Right lung (tissue), 5 donors: ENCODE measurements around the gene LNPEP. TPM values are rescaled to one million over a fixed set of nuclear protein-coding genes. Genes with fewer than 3 reads are reported as not detected.
A peak's percentile ranks its signal among the peaks of the same experiment; 100 is the strongest.

Source experiments
- DNase-seq, 2 donors: peaks; one replicate each; pipeline ENCODE4 v3.0.0-alpha.2; 2013
- polyA plus RNA-seq, 5 donors: library from polyadenylated mRNA; unstranded; fragments of 120-200 nt; gene quantifications; one replicate each; pipeline versions ENCODE4 v1.2.1 to v1.2.3, GENCODE V29; 2013; ENCODE audit warnings: inconsistent platforms in 1 of 5, low replicate concordance in 1 of 5; ENCODE audit not compliant: insufficient read length in 5 of 5, insufficient read depth in 1 of 5

The LNPEP gene
- polyA plus RNA-seq, 5 donors, result 14.7 to 29.2 (median 24.4) TPM

GRCh38 chr5:96957254-96958049 is 21.6 kb downstream of the LNPEP start:
- no peak for DNase-seq

DNA sequence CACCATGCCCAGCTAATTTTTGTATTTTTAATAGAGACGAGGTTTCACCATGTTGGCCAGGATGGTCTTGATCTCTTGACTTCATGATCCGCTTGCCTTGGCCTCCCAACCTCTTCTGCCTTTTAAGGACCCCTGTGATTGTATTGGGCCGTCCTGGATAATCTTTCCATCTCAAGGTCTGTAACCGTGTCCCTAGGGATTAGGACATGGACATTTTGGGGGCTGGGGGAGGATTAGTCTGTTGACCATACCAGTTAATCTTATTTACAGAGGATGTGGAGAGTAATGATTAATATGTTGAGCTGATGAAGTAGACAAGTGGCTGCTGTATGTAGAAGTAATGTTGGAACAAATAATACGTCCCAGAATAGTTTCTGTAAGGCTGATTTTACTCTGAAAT is 23.1 kb downstream of the LNPEP start:
- DNase-seq, result no peak

DNA sequence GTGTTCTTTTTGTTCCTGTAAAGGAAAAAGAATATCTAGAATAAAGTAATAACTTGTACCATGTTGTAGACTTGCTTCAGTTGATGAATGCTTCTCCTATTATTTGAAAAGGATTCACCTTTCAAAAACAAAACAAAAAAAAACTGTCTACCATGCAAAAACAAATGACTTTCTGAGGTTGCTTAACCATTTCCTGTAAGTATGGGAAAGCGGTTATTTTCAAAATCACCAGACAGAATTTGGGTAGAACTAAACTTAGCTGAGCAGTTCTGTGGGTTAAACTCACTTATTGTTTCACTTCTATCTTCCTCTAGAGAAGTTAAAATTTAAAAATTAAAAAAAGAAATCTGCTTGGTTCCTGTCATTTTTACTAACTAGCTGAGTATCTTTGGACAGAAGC is 25.2 kb downstream of the LNPEP start:
- DNase-seq, result no peak

- no peak for DNase-seq
These were observed 26.7 kb downstream of the LNPEP start for GRCh38 chr5:96962540-96962991.

DNA sequence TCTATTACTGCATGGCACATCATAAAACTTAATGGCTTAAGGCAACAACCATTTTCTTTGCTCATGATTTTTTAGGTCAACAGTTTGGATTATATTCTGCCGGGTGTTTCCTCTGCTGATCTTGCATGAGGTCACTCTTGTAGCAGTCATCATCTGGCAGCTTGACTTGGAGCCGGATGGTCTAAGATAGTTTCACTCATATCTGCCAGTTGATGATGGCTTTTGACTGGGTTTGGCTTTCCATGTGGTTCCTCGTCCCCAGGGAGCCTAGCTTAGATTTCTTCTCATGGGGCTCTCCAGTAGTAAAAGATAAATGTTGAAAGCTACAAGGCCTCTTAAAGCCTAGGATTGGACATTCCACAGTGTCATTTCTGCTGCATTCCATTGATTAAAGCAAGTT is 27.4 kb downstream of the LNPEP start:
- peak; percentile 29 to 32 for DNase-seq

- DNase-seq, result no peak
These were observed 30.9 kb downstream of the LNPEP start for GRCh38 chr5:96966801-96967200.

DNA sequence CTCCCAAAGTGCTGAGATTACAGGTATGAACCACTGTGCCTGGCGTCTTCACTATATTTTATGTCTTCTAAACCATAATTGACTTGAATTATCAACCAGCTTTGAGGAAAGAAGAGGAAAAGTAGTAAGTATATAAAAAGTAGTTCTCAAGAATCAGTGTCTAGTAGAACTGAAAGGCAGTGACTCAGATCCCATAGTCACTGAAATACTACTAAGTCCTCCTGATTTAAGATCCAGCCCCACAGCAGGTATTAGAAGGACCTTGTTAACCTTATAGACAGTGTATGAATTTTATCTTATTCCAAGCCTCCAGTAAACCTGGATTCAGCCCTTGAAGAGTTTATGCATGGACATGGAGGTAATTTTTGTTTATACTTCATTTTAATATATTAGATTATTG is 31.5 kb downstream of the LNPEP start:
- no peak for DNase-seq

DNA sequence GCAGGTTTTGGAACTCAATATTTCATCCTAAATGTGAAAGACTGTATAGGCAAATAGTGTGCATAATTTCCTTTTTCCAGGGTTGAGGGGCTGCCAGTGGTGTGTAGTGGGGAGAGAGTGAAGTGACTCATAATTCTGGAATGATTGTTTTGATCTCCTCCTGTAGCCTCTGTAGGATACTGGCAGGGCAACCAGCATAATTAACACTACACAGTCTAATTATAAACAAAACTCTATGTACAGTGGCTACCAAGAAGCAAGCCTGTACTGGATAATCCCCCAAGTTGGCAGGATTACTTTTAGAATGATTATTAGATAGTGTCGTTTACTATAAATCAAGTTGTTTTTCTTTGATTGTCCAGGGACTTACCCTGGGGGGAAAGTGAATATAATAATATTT is 32.2 kb downstream of the LNPEP start:
- DNase-seq, result no peak

GRCh38 chr5:96968614-96969013 is 32.7 kb downstream of the LNPEP start:
- DNase-seq, result no peak

- DNase-seq, result no peak
These were observed 33.5 kb downstream of the LNPEP start for GRCh38 chr5:96969366-96969765.

DNA sequence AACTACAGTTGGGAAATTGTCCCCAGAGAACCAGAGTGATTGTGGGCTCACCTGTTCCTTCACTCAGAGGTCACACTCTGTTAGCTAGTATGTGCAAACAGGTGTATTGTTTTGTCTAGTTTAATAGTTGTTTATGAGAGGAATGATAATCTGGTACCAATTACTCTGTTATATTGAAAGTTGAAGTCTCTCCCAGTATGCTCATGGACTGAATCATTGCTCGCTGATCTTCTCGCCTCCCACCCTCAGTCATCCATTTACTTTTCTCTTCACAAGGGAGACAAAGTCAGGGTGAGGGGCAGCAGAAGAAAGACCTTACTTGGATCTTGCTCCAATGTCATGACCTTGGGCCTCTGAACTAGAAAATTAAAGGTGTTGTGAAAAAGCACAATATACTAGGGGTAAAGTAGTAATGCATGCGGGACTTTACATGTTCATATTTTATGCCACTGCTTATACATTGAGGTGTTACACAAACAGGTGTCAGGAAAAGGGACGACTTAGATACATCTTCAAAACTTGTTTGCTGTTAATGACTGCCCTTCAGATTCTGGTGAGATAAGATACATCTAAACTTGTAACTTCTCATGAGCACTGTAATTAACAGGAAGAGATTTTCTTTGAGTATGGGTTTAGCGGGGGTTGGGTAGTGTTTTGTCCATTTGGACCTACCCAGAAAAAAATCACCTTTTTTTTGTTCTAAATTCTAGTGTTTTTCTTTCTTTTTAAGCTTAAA is 36.9 kb downstream of the LNPEP start:
- no peak for DNase-seq

DNA sequence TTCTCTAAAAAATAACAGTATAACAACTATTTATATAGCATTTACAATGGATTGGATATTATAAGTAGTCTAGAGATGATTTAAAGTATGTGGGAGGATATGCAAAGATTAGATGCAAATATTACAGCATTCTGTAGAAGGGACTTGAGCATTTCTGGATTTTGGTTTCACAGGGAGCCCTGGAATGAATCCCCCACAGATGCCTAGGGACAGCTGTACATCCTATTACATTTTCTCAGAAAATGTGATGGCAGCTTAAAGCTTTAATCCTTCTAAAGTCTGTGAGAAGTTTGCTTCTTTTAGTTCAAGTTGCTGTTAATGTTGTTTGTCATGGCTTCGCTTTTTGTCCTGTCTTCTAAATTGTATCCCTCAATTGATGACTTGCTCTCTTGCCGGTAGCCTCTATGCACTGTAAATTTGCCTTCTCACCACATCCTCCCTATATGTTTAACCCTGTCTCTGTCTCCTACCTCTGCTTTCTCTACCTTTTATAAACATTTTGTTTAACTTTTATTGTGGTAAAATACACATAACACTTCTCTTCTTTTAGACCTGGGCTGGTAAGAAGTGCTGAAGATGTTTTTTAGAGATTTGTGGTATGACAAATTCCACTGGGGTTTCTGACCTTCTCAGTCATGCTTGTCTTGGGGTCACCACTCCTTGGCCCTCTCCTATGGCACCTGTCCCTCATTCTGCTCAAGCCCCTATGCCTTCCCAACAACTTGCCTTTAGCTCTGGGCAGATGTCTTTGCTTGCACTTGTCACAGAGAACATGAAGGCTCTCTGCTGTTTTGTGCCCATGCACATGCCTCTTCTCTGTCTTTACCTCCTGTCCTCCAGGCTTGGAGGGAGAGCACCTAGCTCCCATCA is 37.9 kb downstream of the LNPEP start:
- DNase-seq, result no peak

DNA sequence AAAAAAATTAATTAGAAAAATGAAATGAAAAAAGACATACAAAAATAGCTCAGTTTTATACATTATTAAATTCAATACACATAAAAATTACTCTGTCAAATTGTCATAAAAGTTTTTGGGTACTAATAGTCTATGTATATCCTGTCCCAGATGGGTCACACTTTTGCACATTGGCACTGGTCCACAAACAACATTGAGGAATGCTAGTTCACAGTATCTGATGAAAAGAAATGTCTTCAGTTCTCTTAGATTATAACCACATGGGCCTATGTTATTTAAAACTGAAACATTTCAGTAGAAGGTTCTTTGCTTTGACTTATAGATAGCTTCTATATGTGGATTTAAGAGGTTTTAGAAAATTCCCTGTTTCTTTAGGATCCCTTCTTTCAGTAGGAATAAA is 39.8 kb downstream of the LNPEP start:
- no peak for DNase-seq

DNA sequence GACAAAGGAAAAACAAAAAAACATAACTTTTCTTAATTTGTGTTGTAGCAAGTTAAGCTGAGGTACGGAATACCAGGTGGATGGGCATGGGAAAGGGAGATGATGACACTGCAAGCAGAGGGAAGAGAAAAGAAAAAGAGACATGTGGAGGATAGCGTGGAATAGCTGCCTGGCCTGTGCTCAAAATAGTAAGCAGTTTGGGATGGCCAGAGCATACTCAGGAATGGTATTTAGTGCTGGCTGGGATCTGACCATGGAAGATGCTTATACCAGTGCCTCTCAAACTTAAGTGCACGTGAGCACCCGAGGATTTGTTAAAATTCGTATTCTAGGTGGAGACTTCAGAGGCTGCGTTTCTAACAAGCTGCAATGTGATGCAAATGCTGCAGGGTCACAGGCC is 41.3 kb downstream of the LNPEP start:
- DNase-seq, result no peak

GRCh38 chr5:96978812-96979449 is 43.1 kb downstream of the LNPEP start:
- no peak for DNase-seq

DNA sequence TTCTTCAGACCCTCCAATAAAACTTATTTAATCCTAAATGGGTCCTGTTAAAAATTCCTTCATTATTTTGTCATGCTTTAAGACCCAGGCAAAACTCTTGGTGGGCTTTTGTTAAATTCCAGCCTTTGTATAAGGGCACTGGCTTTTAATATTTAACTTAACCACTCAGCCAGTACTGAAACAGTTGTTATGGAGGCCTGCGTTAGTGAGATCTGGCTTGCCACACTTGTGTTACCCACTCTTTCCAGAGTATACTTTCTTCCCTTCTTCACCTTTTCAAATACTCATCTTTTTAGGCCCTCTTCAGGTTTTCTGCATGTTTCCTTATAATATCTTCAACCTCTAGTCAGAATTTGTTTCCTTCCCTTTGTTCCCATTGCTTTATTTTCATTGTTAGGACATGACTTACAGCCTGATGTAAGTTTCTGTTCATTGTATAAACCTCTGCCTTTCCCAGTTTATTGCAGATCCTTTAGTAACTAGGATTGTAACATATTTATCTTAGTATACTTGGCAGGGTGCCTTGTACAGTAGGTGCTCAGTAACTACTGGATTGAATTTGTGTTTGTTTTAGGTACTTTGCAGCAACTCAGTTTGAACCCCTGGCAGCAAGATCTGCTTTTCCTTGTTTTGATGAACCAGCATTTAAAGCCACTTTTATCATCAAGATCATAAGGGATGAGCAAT is 48.8 kb downstream of the LNPEP start:
- DNase-seq, result no peak

- no peak for DNase-seq
These were observed 50.6 kb downstream of the LNPEP start for GRCh38 chr5:96986450-96986849.

- DNase-seq, result no peak
These were observed 54.2 kb downstream of the LNPEP start for GRCh38 chr5:96990102-96990501.

DNA sequence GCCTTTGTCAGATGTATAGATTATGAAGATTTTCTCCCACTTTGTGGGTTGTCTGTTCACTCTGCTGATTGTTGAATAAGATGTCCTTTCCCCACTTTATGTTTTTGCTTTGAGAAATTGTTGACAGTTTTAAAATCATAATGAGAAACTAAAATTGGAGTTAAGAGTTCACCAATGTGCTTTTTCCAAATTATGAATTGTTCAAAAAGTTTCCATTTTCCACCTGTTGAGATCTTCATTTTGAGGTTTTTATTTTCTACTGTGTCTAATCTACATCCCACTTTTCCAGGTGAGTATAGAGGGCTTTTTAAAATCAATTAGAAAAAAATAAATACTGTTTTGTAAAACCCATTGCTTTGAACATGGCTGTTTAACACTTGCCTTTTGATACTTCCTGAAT is 55.8 kb downstream of the LNPEP start:
- DNase-seq, result no peak

GRCh38 chr5:96993760-96994159 is 57.9 kb downstream of the LNPEP start:
- DNase-seq, result no peak

GRCh38 chr5:96994493-96994892 is 58.6 kb downstream of the LNPEP start:
- DNase-seq, result no peak
